Breast epithelium (tissue), 4 donors: ENCODE measurements around the gene COA8. TPM values are rescaled to one million over a fixed set of nuclear protein-coding genes. Genes with fewer than 3 reads are reported as not detected.
"Not testable (repeated sequence)": the region's sequence is repeated elsewhere in the genome, so short reads cannot be mapped to it uniquely, and the experiment has no call there.

Experiments used
- DNase-seq, 2 donors: peaks; one replicate each; pipeline ENCODE4 v3.0.0-alpha.2; 2019; ENCODE audit warnings: low spot score in 2 of 2
- H3K27ac ChIP-seq, 2 donors: fragments of 200-600 bp; sonication (generic) in 1 of 2; one replicate each; pipeline ENCODE4 v1.5.1; 2016 to 2019; ENCODE audit warnings: mild to moderate bottlenecking in 1 of 2
- H3K27me3 ChIP-seq, 2 donors: fragments of 200-600 bp; sonication (generic) in 1 of 2; one replicate each; pipeline versions ENCODE4 v1.5.1 to v1.6.0; 2017 to 2019; ENCODE audit warnings: control low read depth in 1 of 2, mild to moderate bottlenecking in 1 of 2
- H3K36me3 ChIP-seq: fragments of 200-600 bp; one replicate; pipeline ENCODE4 v1.5.1; 2019
- H3K4me1 ChIP-seq, 2 donors: fragments of 200-600 bp; sonication (generic); one replicate each; pipeline ENCODE4 v1.5.1; 2016 to 2019; ENCODE audit warnings: control low read depth in 1 of 2
- H3K4me3 ChIP-seq, 3 donors: fragments of 200-600 bp; sonication (generic); 1 replicate in 2 of 3; 2 replicates in 1 of 3; pipeline ENCODE4 v1.5.1; 2016 to 2019; ENCODE audit warnings: mild to moderate bottlenecking in 3 of 3, moderate library complexity in 2 of 3
- H3K9me3 ChIP-seq, 2 donors: fragments of 200-600 bp; sonication (generic) in 1 of 2; one replicate each; pipeline ENCODE4 v1.5.1; 2016 to 2019; ENCODE audit warnings: control low read depth in 1 of 2
- CTCF ChIP-seq, 3 donors: fragments of 450-650 bp; IDR thresholded peaks; one replicate each; pipeline ENCODE4 v1.5.1; 2016 to 2017; ENCODE audit warnings: antibody characterized with exemption in 3 of 3, mild to moderate bottlenecking in 3 of 3, moderate library complexity in 3 of 3
- POLR2A ChIP-seq: fragments of 450-650 bp; IDR thresholded peaks from one replicate; pipeline ENCODE4 v1.6.1; 2016; ENCODE audit warnings: antibody characterized with exemption, mild to moderate bottlenecking, moderate library complexity
- POLR2AphosphoS5 ChIP-seq, 3 donors: sonication (generic); formaldehyde crosslinking; IDR thresholded peaks; one replicate each; pipeline ENCODE4 v1.6.1; 2017; ENCODE audit warnings: antibody characterized with exemption in 3 of 3
- intact Hi-C: fragments of 100-400 bp; cut with DNase I; formaldehyde crosslinking; loops from one replicate; pipeline ENCODE4 v1.15.1; 2023; ENCODE audit warnings: low total_unique reads
- total RNA-seq, 3 donors: library from RNA; depleted of rRNA; stranded (reverse); fragments of >200 nt; gene quantifications; one replicate each; pipeline ENCODE4 v1.1.0, GENCODE V29; 2016

COA8 gene
- total RNA-seq, 3 donors from 2014 or later, result 26.5 to 41.9 (median 27.2) TPM

- Histone ChIP-seq H3K4me1 (peaks cover 0 to 10% of the 10 kb centered on the region in 2 donors), H3K27me3 (no peaks in the 10 kb centered on the region), H3K36me3 (no peaks in the 10 kb centered on the region), H3K27ac (peak within 1 kb of the TSS; percentile 73 to 83), H3K9me3 (no peaks in the 10 kb centered on the region), H3K4me3 (peak within 1 kb of the TSS; percentile 54 to 81 (median 61))
- intact Hi-C loops, result no loop called here
- TF ChIP-seq CTCF (IDR thresholded peaks at IDR 0.05) (no peak), POLR2AphosphoS5 (IDR thresholded peaks at IDR 0.05) (peak in 1 of 3 donors; percentile 19), POLR2A (no peak)
- no peak for DNase-seq
Observed at GRCh38 chr14:103522649-103523574, 39.8 kb upstream of the COA8 start, which contains the start of gene CKB. Gene CKB (minus strand): TSS chr14:103522830. CDS start chr14:103522493, 337 bp downstream.

- peaks cover 0 to 16% of the 10 kb centered on the region in 2 donors for H3K4me1 ChIP-seq
- no peaks in the 10 kb centered on the region for H3K9me3 ChIP-seq
- H3K36me3 ChIP-seq, result no peaks in the 10 kb centered on the region
- no peaks in the 10 kb centered on the region for H3K27me3 ChIP-seq
- no peak overlapping the region for H3K4me3 ChIP-seq
- no peak for DNase-seq
- intact Hi-C loops, result no loop called here
- H3K27ac ChIP-seq, result no peak overlapping the region
- TF ChIP-seq POLR2A (no peak), CTCF (IDR thresholded peaks at IDR 0.05) (no peak), POLR2AphosphoS5 (IDR thresholded peaks at IDR 0.05) (no peak)
Observed at GRCh38 chr14:103523575-103523954, 39.2 kb upstream of the COA8 start.

GRCh38 chr14:103524002-103524935, 38.5 kb upstream of the COA8 start:
- Histone ChIP-seq H3K27ac (no peak overlapping the region), H3K4me1 (peaks cover 0 to 16% of the 10 kb centered on the region in 2 donors), H3K27me3 (no peaks in the 10 kb centered on the region), H3K36me3 (no peaks in the 10 kb centered on the region), H3K4me3 (no peak overlapping the region), H3K9me3 (no peaks in the 10 kb centered on the region)
- TF ChIP-seq POLR2AphosphoS5 (IDR thresholded peaks at IDR 0.05), result no peak
- no peak for TF ChIP-seq CTCF (IDR thresholded peaks at IDR 0.05)
- no peak for TF ChIP-seq POLR2A
- intact Hi-C loops, result no loop called here
- DNase-seq, result no peak

GRCh38 chr14:103525430-103526246, 37.1 kb upstream of the COA8 start:
- H3K9me3 ChIP-seq, DNase-seq, H3K4me3 ChIP-seq, H3K36me3 ChIP-seq, H3K27ac ChIP-seq, intact Hi-C loops, H3K27me3 ChIP-seq: not testable (repeated sequence)
- H3K4me1 ChIP-seq, result peaks cover 3 to 28% of the 10 kb centered on the region in 2 donors
